ENCODE data around the gene SPIRE2.
"Not testable (repeated sequence)": the region's sequence is repeated elsewhere in the genome, so short reads cannot be mapped to it uniquely, and the experiment has no call there.

The SPIRE2 gene

GRCh38 chr16:89898201-89898967 is 70.1 kb downstream of the SPIRE2 start:
- DNase-seq (ENCODE audit: low spot score), result no peak

GRCh38 chr16:89899879-89900481 is 71.7 kb downstream of the SPIRE2 start:
- DNase-seq (ENCODE audit: low spot score), result no peak

DNA sequence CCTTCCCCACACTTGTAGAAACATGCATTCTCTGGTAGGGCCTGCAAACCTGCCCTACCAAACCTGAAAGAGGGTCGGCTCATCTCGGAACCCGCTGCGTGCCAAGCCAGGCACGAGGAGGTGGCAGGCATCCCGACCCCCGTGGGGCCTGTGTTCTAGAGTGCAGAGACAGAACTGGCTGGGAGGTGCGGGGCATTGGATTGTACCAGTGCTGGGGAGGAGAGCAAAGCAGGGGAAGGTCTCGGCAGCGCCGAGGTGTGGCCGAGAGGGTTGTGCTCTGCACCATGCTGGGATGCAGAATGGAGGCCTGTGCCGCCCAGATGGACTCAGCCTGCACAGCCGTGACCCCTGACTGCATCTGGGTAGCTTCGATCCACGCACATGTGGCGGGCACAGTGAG is 72.6 kb downstream of the SPIRE2 start:
- DNase-seq (ENCODE audit: low spot score), result no peak

DNA sequence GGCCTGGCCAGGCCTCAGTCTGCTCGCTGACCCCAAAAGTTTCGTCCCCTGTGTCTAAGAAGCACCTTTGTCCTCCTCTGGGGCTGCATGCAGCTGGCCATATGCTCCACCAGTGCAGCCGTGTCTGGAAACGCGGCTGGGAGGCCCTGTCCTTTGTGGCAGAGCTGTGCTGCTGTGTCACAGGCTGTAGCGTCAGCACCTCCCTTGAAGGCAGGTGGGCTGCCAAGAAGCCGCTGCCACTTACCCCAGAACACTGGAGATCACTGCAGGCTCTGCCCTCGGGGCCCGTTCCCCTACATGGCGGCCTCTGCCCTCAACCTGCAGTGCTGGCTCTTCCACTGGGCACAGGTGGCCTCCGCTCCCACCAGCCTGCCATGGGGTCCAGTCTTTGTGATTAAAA is 74.7 kb downstream of the SPIRE2 start:
- DNase-seq (ENCODE audit: low spot score), result no peak

DNA sequence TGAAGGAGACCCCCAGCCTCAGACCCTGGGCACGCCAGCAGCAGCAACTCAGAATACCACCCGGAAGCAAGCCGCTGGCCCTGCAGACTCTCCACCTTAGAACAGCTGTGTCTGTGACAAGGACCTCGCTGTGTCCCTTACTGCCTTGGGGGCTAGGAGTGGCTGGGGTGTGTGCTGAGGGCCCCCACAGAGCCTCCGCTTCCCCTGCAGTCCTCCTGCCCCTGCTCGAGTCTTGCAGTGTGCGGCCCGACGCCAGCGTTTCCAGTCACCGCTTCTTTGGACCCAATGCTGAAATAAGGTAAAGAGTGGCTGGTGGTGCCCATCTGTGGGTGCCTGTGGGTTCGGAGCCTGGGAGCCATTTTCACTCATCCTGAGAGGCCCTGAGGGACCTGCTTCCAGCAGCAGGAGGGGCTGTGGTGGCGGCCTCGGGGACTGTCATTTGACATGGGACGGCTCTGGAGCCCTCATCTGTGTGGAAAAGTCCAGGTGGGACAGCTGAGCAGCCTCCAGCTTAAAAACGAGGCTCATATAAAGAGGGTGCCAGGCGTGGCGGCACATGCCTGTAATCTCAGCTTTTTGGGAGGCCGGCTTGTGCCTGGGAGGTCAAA is 75.7 kb downstream of the SPIRE2 start:
- DNase-seq (ENCODE audit: low spot score), result no peak

GRCh38 chr16:89904606-89905510 is 76.6 kb downstream of the SPIRE2 start:
- no peak for DNase-seq (ENCODE audit: low spot score)

GRCh38 chr16:89905511-89906139 is 77.3 kb downstream of the SPIRE2 start:
- DNase-seq (ENCODE audit: low spot score), result no peak

- DNase-seq (ENCODE audit: low spot score), result no peak
These were observed 78.1 kb downstream of the SPIRE2 start for GRCh38 chr16:89906140-89907025.

- no peak for DNase-seq (ENCODE audit: low spot score)
These were observed 79.0 kb downstream of the SPIRE2 start for GRCh38 chr16:89907055-89907814.

DNA sequence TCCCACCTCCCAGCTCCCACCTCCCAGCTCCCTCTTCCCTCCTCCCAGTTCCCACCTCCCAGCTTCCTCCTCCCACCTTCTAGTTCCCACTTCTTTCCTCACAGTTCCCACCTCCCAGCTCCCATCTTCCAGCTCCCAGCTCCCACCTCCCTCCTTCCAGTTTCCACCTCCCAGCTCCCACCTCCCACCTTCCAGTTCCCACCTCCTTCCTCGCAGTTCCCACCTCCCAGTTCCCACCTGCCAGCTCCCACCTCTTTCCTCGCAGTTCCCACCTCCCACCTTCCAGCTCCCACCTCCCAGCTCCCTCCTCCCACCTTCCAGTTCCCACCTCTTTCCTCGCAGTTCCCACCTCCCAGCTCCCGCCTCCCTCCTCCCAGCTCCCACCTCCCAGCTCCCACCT is 80.0 kb downstream of the SPIRE2 start:
- no peak for DNase-seq (ENCODE audit: low spot score)

DNA sequence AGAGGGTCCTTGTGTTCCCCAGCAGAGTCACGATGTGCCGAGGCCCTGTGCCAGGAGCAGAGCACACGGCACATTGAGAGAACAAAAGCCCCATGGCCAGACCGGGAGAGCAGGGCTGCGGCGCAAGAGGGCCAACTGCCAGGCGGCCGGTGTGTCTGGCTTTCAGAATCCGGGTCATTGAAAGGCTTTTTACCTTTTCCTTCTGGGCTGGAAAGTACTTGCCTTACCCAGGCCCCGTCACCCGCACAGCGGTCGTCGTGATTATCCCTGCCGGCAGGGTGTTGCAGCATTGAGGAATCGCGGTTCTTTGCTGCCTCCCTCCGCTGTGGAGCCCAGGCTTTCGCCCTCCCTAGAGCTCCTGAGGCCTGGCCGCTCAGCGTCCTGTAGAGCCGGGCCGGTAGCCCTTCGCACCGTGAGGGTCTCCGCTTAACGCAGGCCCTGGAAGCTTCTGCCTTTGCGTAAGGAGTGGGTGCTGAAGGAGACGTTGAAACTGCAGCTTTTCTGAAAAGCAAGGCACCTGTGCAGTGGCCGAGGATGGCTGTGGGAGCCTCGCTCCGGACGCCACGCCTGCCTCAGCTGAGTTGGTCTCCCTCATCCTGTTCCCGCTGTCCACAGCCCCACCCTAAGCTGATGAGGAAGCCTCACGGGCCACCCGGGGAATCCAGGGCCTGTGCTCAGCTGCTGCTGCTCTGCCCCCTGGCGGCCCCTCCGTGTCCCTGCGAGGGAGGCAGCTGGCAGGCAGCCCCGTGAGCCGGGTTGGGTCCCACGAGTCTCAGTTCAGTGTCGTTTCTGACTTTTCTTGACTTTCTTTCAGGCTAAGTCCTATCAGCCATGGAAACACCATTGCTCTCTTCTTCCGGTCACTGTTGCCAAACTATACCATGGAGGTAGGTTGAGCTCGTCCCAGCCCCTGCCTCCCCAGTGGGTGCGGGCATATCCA is 81.8 kb downstream of the SPIRE2 start:
- DNase-seq (ENCODE audit: low spot score), result peak; percentile 83

DNA sequence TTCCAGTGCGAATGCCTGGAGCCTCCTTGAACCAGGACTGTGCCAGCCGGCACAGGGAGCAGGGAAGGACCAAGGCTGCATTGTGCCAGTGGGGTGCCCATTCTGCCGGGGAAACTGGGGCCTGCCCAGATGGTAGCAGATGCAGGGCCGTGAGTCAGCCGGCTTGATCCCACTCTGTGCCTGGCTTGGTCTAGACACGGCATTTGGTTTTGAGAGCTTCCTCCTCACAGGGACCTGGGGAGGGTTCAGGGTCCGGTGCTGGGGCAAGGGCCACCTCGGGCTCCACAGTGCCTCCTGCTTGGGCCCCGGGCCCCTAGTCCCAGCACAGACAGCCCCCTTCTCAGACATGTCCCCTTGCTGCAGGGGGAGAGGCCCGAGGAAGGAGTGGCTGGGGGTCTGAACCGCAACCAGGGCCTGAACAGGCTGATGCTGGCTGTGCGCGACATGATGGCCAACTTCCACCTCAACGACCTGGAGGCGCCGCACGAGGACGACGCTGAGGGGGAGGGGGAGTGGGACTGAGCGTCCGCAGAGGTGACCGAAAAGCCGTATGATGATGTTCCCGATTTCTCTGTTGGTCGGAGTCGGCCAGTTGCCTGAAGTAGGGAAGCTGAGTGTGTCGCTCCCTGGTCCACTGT is 82.6 kb downstream of the SPIRE2 start:
- DNase-seq (ENCODE audit: low spot score), result no peak

- DNase-seq (ENCODE audit: low spot score), result no peak
These were observed 83.1 kb downstream of the SPIRE2 start for GRCh38 chr16:89911375-89911774.

- no peak for DNase-seq (ENCODE audit: low spot score)
These were observed 83.9 kb downstream of the SPIRE2 start for GRCh38 chr16:89912143-89912542.

DNA sequence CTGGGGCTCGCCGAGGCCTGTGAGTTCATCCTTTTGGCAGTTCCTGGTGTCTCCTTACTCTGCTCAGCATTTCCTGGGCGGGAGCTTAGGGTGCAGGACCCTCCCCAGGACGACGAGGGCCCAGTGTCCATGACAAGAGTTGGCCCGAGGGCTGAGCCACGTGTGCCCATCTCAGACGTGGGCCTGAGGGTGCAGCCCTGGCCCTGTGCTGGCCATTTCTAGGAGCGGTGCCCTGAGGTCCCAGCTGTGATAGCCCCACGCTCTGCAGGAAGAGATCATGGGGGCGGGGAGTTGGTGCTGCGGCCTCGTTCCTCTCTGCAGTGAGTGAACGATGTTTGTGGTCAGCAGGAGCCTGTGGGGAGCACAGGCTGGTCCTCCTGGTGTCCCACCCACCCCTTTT is 84.4 kb downstream of the SPIRE2 start:
- DNase-seq (ENCODE audit: low spot score), result no peak

DNA sequence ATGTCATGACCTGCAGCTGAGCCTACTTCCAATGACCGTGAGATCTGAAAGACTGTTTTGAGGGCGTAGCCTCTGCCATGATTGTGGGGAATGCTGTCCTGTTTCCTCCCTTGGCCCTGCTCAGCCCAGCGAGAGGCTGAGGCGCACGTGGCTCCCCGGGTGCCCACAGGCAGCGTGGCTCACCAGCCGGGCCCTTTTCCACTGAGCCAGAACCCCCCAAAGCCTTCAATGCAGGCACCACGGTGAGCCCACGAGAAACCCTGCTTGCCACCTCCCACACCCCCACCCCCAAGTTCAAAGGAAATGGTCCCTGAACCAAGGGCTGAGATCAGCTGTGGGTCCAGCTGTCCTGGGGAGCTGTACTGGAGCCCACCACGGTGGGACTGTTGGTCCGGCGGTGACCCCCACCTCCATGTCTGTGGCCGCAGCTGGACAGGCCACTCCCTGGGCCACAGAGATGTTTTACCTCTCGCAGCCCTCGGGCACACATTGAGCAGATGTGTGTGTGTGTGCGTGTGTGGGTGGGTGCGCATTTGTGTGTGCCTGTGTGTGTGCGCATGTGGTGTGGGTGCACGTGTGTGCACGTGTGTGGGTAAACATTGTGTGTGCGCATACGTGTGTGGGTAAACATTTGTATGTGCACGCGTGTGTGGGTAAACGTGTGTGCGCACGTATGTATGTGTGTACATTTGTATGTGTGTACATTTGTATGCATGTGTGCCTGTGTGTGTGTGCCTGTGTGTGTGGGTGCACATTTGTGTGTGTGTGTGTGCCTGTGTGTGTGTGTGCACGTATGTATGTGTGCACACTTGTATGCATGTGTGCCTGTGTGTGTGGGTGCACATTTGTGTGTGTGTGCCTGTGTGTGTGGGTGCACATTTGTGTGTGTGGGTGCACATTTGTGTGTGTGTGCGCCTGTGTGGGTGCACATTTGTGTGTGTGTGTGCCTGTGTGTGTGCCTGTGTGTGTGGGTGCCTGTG is 85.4 kb downstream of the SPIRE2 start:
- no peak for DNase-seq (ENCODE audit: low spot score)

DNA sequence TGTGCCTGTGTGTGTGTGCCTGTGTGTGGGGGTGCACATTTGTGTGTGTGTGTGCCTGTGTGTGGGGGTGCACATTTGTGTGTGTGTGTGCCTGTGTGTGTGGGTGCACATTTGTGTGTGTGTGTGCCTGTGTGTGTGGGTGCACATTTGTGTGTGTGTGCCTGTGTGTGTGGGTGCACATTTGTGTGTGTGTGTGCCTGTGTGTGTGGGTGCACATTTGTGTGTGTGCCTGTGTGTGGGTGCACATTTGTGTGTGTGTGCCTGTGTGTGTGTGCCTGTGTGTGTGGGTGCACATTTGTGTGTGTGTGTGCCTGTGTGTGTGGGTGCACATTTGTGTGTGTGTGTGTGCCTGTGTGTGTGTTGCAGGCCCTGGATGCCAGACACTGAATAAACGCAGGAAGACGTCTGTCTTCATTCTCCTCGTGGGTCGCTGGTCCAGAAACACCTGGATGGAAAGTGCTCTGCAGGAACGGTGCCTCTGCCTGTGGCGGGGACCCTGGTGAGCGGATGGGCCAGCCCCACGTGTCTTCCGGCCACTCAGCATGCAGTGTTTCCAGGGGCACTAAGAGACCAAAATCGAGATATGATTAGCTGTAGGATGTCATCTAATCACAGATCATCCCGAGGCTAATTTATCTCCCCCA is 86.5 kb downstream of the SPIRE2 start:
- not testable (repeated sequence) for DNase-seq (ENCODE audit: low spot score)

All from Ammon's horn (tissue), 1 donor.